ENCODE results near the gene UBE2G1.

DNA sequence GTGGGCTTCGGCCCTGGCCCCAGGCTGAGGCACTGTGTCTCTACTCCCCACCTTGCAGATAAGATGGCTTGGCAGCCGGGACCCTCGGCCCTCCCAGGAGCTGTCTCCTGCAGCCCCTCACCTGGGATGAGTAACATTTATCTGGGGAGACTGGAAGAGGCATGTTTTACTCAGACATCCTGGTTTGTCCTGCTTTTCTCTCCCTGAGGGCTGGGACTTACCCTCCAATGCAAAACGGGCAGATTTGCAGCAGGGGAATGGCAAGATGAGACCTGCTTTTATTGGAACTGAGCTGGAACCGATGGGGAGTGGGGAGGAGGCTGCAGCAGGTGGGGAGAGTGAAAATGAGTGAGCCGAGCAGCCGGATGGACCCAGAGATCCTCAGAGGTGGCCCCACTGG, 27.3 kb upstream of the UBE2G1 start:
- TF ChIP-seq, protein P1, sequence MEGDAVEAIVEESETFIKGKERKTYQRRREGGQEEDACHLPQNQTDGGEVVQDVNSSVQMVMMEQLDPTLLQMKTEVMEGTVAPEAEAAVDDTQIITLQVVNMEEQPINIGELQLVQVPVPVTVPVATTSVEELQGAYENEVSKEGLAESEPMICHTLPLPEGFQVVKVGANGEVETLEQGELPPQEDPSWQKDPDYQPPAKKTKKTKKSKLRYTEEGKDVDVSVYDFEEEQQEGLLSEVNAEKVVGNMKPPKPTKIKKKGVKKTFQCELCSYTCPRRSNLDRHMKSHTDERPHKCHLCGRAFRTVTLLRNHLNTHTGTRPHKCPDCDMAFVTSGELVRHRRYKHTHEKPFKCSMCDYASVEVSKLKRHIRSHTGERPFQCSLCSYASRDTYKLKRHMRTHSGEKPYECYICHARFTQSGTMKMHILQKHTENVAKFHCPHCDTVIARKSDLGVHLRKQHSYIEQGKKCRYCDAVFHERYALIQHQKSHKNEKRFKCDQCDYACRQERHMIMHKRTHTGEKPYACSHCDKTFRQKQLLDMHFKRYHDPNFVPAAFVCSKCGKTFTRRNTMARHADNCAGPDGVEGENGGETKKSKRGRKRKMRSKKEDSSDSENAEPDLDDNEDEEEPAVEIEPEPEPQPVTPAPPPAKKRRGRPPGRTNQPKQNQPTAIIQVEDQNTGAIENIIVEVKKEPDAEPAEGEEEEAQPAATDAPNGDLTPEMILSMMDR (IDR thresholded peaks at IDR 0.05 in 2 of 3, conservative IDR thresholded peaks at IDR 0.05 in 1 of 3; ENCODE audit: borderline replicate concordance in 1 of 3, insufficient read depth in 1 of 3, low read depth in 2 of 3, low read length in 2 of 3): no peak
- TF ChIP-seq ZBTB33 (IDR thresholded peaks at IDR 0.05; ENCODE audit: extremely low read depth, insufficient replicate concordance, low read length): no peak
- no peak for TF ChIP-seq POLR2AphosphoS5 (IDR thresholded peaks at IDR 0.05; ENCODE audit: low read depth, low read length)
- no peak for TF ChIP-seq CBX3 (IDR thresholded peaks at IDR 0.05; ENCODE audit: low read depth)
- no peak for TF ChIP-seq RAD21 (IDR thresholded peaks at IDR 0.05; ENCODE audit: low read depth)
- TF ChIP-seq EZH2phosphoT487 (IDR thresholded peaks at IDR 0.05; ENCODE audit: borderline replicate concordance): no peak
- TF ChIP-seq YY1 (IDR thresholded peaks at IDR 0.05; ENCODE audit: extremely low read depth, insufficient replicate concordance, low read depth, low read length): no peak
- no peak for TF ChIP-seq CEBPB (IDR thresholded peaks at IDR 0.05; ENCODE audit: low read depth)
- TF ChIP-seq EZH2 (IDR thresholded peaks at IDR 0.05): no peak

Measured in HCT116 (cell line).